Gastrocnemius medialis (tissue), 4 donors: ENCODE results near the gene BUB1B. TPM values are rescaled to one million over a fixed set of nuclear protein-coding genes. Genes with fewer than 3 reads are reported as not detected.

Source experiments
- ATAC-seq, 2 donors: fragments of 150-250 bp; one replicate each; pipeline ENCODE4 v1.9.1; 2016
- DNase-seq, 2 donors: peaks; one replicate each; pipeline ENCODE4 v3.0.0-alpha.2; 2019
- H3K27ac ChIP-seq, 4 donors: fragments of 200-600 bp; sonication (generic); 1 replicate in 1 of 4; 2 replicates in 3 of 4; pipeline ENCODE4 v1.5.1; 2016 to 2018; ENCODE audit warnings: mild to moderate bottlenecking in 2 of 4, moderate library complexity in 1 of 4
- H3K27me3 ChIP-seq, 3 donors: fragments of 200-600 bp; sonication (generic) in 2 of 3; 1 replicate in 1 of 3; 2 replicates in 2 of 3; pipeline versions ENCODE4 v1.5.1 to v1.6.0; 2016 to 2019; ENCODE audit warnings: mild to moderate bottlenecking in 1 of 3, moderate library complexity in 1 of 3
- H3K36me3 ChIP-seq, 2 donors: fragments of 200-600 bp; sonication (generic) in 1 of 2; one replicate each; pipeline ENCODE4 v1.5.1; 2017 to 2018
- H3K4me1 ChIP-seq, 2 donors: fragments of 200-600 bp; sonication (generic) in 1 of 2; one replicate each; pipeline ENCODE4 v1.5.1; 2016 to 2017; ENCODE audit warnings: mild to moderate bottlenecking in 2 of 2
- H3K4me3 ChIP-seq, 4 donors: fragments of 200-600 bp; sonication (generic) in 3 of 4; 1 replicate in 1 of 4; 2 replicates in 3 of 4; pipeline ENCODE4 v1.5.1; 2016 to 2019; ENCODE audit warnings: mild to moderate bottlenecking in 2 of 4
- H3K9me3 ChIP-seq, 3 donors: fragments of 200-600 bp; sonication (generic) in 2 of 3; 1 replicate in 1 of 3; 2 replicates in 2 of 3; pipeline ENCODE4 v1.5.1; 2016 to 2019
- CTCF ChIP-seq, 5 experiments: fragments of 450-650 bp in 3 of 5; fragments of 200-600 bp in 2 of 5; sonication (generic) in 2 of 5; IDR thresholded peaks in 4 of 5; conservative IDR thresholded peaks in 1 of 5; 1 replicate in 4 of 5; 2 replicates in 1 of 5; pipeline ENCODE4 v1.5.1; 2016 to 2019; ENCODE audit warnings: antibody characterized with exemption in 5 of 5, mild to moderate bottlenecking in 3 of 5, moderate library complexity in 3 of 5
- POLR2A ChIP-seq, 2 donors: fragments of 450-650 bp; IDR thresholded peaks; one replicate each; pipeline ENCODE4 v1.6.1; 2017; ENCODE audit warnings: antibody characterized with exemption in 2 of 2, mild to moderate bottlenecking in 2 of 2, moderate library complexity in 2 of 2
- in situ Hi-C, 4 donors: fragments of 200-750 bp; cut with MboI; loops; one replicate each; pipeline versions ENCODE4 v1.15.0 to v1.8.0; 2017; ENCODE audit warnings: low sequenced_read_pairs in 4 of 4
- intact Hi-C: fragments of 100-400 bp; cut with DNase I; formaldehyde crosslinking; loops from one replicate; pipeline ENCODE4 v1.15.1; 2023; ENCODE audit warnings: low total_unique reads
- total RNA-seq, 4 donors: library from RNA; depleted of rRNA; stranded (reverse); fragments of >200 nt; gene quantifications; one replicate each; pipeline versions ENCODE4 v1.1.0 to v1.2.3, GENCODE V29; 2016

Gene BUB1B
- total RNA-seq, 4 donors from 2014 or later = 0.51 to 1.8 TPM; not detected in 2

GRCh38 chr15:40263024-40263754 is 102.3 kb downstream of the BUB1B start:
- no peak for TF ChIP-seq POLR2A (IDR thresholded peaks at IDR 0.05)
- TF ChIP-seq CTCF (IDR thresholded peaks at IDR 0.05 in 4 of 5, conservative IDR thresholded peaks at IDR 0.05 in 1 of 5) = no peak
- peak; percentile 62 to 82 for ATAC-seq
- H3K27me3 ChIP-seq = no peaks in the 10 kb centered on the region
- H3K4me3 ChIP-seq = no peak overlapping the region
- DNase-seq = no peak
- in situ Hi-C loops (no loop called here), intact Hi-C loops (loop anchor here (5.0 kb wide), 1 partner anchor 36 kb away; no protein-coding TSS in a partner anchor)
- H3K27ac ChIP-seq = peak overlapping the region in 2 of 4 donors; percentile 7 to 49
- no peaks in the 10 kb centered on the region for H3K36me3 ChIP-seq
- no peaks in the 10 kb centered on the region for H3K9me3 ChIP-seq
- H3K4me1 ChIP-seq = peaks cover 0 to 8% of the 10 kb centered on the region in 2 donors

GRCh38 chr15:40264321-40265153 is 103.7 kb downstream of the BUB1B start:
- in situ Hi-C loops = no loop called here
- ATAC-seq (no peak), DNase-seq (no peak)
- TF ChIP-seq CTCF (IDR thresholded peaks at IDR 0.05 in 4 of 5, conservative IDR thresholded peaks at IDR 0.05 in 1 of 5) = no peak
- TF ChIP-seq POLR2A (IDR thresholded peaks at IDR 0.05) = no peak
- Histone ChIP-seq H3K4me3 (no peak overlapping the region), H3K27ac (no peak overlapping the region), H3K4me1 (peaks cover 0 to 8% of the 10 kb centered on the region in 2 donors), H3K27me3 (no peaks in the 10 kb centered on the region), H3K36me3 (no peaks in the 10 kb centered on the region), H3K9me3 (no peaks in the 10 kb centered on the region)
- intact Hi-C loops = loop anchor here (5.0 kb wide), 1 partner anchor 37 kb away; no protein-coding TSS in a partner anchor

GRCh38 chr15:40265355-40265754 is 104.5 kb downstream of the BUB1B start:
- no peaks in the 10 kb centered on the region for H3K27me3 ChIP-seq
- intact Hi-C loops (no loop called here), in situ Hi-C loops (no loop called here)
- H3K9me3 ChIP-seq = no peaks in the 10 kb centered on the region
- ATAC-seq (no peak), DNase-seq (no peak)
- TF ChIP-seq CTCF (IDR thresholded peaks at IDR 0.05 in 4 of 5, conservative IDR thresholded peaks at IDR 0.05 in 1 of 5) = no peak
- TF ChIP-seq POLR2A (IDR thresholded peaks at IDR 0.05) = no peak
- H3K4me3 ChIP-seq = no peak overlapping the region
- H3K36me3 ChIP-seq = no peaks in the 10 kb centered on the region
- peaks cover 0 to 8% of the 10 kb centered on the region in 2 donors for H3K4me1 ChIP-seq
- H3K27ac ChIP-seq = no peak overlapping the region

- Histone ChIP-seq H3K9me3 (no peaks in the 10 kb centered on the region), H3K4me3 (no peak overlapping the region), H3K27me3 (no peaks in the 10 kb centered on the region), H3K4me1 (peaks cover 0 to 8% of the 10 kb centered on the region in 2 donors), H3K27ac (no peak overlapping the region), H3K36me3 (no peaks in the 10 kb centered on the region)
- no peak for DNase-seq
- TF ChIP-seq CTCF (IDR thresholded peaks at IDR 0.05 in 4 of 5, conservative IDR thresholded peaks at IDR 0.05 in 1 of 5) (no peak), POLR2A (IDR thresholded peaks at IDR 0.05) (no peak)
- intact Hi-C loops (no loop called here), in situ Hi-C loops (no loop called here)
- ATAC-seq = no peak
Measured at GRCh38 chr15:40265875-40266274, 105.0 kb downstream of the BUB1B start.
